Astrocyte (in vitro differentiated cells and primary cell): ENCODE measurements around the gene CERS5.

Experiments used
- CTCF ChIP-seq: IDR thresholded peaks from 2 replicates; pipeline ENCODE4 v1.5.1; 2011; ENCODE audit warnings: low read depth, mild to moderate bottlenecking, inconsistent platforms, low read length, moderate library complexity; ENCODE audit not compliant: insufficient read depth
- EZH2 ChIP-seq: IDR thresholded peaks from 2 replicates; pipeline ENCODE4 v1.6.1; 2012; ENCODE audit warnings: mild to moderate bottlenecking, low read length, inconsistent platforms; ENCODE audit not compliant: insufficient read depth

DNA sequence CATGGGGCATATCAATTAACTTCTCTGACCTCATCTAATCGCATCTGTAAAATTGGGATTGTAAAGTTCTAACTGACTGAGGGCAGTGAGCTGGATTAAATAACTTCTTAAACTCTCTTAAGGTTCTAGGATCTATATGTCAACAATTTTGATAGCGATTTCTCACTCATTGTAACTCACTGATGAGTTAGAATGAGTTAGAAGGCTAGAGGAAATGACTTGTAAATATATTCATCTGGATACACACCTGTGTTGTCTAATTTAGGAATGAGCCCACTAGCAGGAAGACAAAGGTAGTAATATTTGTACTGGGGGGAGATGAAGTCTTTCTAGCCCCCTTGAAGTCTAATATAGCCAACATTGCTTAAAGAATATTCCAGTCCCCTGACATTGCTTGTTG is 46.3 kb upstream of the CERS5 start:
- no peak for TF ChIP-seq CTCF
- no peak for TF ChIP-seq EZH2
